ENCODE results near the gene VAMP3. TPM values are rescaled to one million over a fixed set of nuclear protein-coding genes. Genes with fewer than 3 reads are reported as not detected.

Gene VAMP3
- polyA plus RNA-seq, 1 donor from 2014 or later = 20.2 TPM

DNA sequence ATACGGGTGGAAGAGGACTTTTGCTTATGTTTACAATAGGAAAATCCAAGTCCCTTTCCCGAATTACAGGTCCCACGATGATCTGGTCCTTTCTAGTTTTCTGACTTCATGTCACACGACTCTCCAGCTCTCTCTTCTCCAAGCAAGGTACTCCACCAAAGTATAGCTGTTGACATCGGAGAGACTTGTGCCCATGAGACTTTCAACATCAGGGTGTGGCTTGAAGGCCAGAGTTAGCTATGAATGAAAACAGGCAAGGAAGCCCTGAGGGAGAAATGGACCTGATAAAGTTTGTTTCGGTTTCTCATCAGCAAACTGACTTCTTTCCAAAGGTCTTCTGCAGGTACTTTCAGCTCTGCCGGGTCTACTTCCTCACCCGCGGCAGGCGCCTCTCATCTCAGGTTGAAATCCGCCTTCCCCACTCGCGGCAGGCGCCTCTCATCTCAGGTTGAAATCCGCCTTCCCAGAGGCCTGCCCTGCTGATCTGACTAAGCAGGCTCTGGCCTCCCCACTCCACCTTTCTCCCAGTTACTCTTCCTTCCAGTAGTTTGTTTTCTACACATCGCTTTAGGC lies 10.9 kb downstream of the VAMP3 start:
- Histone ChIP-seq H3K27me3 (ENCODE audit: insufficient read depth, low read depth, low read length) (no peaks in the 10 kb centered on the region), H2AFZ (ENCODE audit: low read depth, low read length) (no peak overlapping the region), H3K9me2 (ENCODE audit: insufficient read depth, low read length) (no peaks in the 10 kb centered on the region), H4K20me1 (ENCODE audit: insufficient read depth) (no peaks in the 10 kb centered on the region), H3K79me2 (replicated peaks; ENCODE audit: insufficient read depth, low read length) (no peaks in the 10 kb centered on the region), H3K36me3 (ENCODE audit: insufficient read depth, low read length) (no peaks in the 10 kb centered on the region), H3F3A (ENCODE audit: insufficient read depth, low read length, poor library complexity, severe bottlenecking) (no peaks in the 10 kb centered on the region), H3K27ac (ENCODE audit: low read length) (no peak overlapping the region), H3K4me3 (ENCODE audit: low read length) (no peak overlapping the region), H3K4me2 (ENCODE audit: low read length) (no peak overlapping the region), H3K9me3 (ENCODE audit: low read length) (no peaks in the 10 kb centered on the region), H3K9ac (ENCODE audit: low read length) (no peak overlapping the region)
- TF ChIP-seq EP300 (conservative IDR thresholded peaks at IDR 0.05; ENCODE audit: poor library complexity, severe bottlenecking) (no peak), POLR2AphosphoS5 (IDR thresholded peaks at IDR 0.05) (no peak)

DNA sequence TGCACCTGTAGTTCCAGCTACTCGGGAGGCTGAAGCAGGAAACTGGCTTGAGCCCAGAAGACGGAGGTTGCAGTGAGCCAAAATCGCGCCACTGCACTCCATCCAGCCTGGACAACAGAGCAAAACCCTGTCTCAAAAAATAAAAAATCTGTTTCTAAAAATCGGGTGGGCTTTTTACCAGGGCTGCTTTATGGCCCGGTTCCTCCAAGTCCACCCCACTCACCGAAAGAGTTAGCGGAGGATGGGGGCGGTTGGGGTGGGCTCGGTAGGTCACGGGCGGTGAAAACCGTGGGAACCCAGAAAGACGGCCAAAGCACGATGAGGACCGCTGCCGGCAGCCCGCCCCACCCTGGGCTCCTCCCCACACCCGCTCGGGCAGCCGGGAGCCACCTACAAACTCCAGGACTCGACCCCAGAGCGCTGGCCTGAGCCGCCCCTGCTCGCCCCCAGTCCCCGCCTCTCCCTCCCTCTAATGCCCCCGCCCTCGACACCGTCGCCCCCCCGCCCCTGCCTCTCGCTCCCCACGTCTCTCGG lies 12.1 kb downstream of the VAMP3 start:
- H3K4me3 ChIP-seq (ENCODE audit: low read length) = peak overlapping the region; percentile 63
- H3K4me2 ChIP-seq (ENCODE audit: low read length) = no peak overlapping the region
- no peaks in the 10 kb centered on the region for H3K9me3 ChIP-seq (ENCODE audit: low read length)
- H3K9ac ChIP-seq (ENCODE audit: low read length) = no peak overlapping the region
- H3K27me3 ChIP-seq (ENCODE audit: insufficient read depth, low read depth, low read length) = no peaks in the 10 kb centered on the region
- no peaks in the 10 kb centered on the region for H3K9me2 ChIP-seq (ENCODE audit: insufficient read depth, low read length)
- H3F3A ChIP-seq (ENCODE audit: insufficient read depth, low read length, poor library complexity, severe bottlenecking) = no peaks in the 10 kb centered on the region
- no peaks in the 10 kb centered on the region for H3K36me3 ChIP-seq (ENCODE audit: insufficient read depth, low read length)
- TF ChIP-seq EP300 (conservative IDR thresholded peaks at IDR 0.05; ENCODE audit: poor library complexity, severe bottlenecking) (no peak), SMC3 (conservative IDR thresholded peaks at IDR 0.05; ENCODE audit: poor library complexity) (no peak), EZH2 (IDR thresholded peaks at IDR 0.05; ENCODE audit: borderline replicate concordance, insufficient read depth, low read length, poor library complexity, severe bottlenecking) (no peak)
- no peak overlapping the region for H3K27ac ChIP-seq (ENCODE audit: low read length)
- no peak overlapping the region for H2AFZ ChIP-seq (ENCODE audit: low read depth, low read length)
- no peaks in the 10 kb centered on the region for H4K20me1 ChIP-seq (ENCODE audit: insufficient read depth)
- H3K79me2 ChIP-seq (replicated peaks; ENCODE audit: insufficient read depth, low read length) = no peaks in the 10 kb centered on the region

DNA sequence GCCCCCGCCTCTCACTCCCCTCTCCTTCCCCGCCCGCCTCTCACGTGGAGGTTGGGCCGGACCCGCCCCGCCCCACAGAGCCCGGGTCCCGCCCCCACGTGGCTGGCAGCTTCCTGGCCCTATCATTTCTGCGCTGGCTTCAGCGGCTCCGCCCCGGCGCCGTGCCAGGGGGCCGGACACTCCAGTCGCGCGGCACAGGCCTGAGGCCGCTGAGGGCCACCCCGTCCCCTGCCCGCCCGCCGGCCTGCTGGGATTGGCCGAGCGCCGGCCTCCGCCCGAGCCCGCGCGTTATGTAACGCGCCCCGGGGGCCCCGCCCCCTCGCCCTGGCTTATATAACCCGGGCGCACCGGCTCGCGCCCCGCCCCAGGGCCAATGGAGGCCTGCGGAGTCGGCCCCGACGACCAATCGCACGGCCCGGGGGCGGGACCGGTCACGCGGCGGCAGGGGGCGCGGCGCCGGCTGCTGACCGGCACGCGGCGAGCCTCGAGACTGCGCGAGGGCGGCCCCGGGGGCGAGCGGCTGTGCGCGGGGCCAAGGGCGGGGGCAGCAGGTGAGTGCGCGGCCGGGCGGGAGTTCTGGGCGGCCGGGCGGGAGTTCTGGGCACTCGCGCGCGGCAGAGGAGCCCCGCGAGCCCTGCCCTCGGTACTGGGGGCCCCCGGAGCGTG lies 12.9 kb downstream of the VAMP3 start, which contains the start of gene PER3:
PER3 (plus strand) TSS at position 466 of the 666 bp plus-strand sequence. CDS start 587 bp downstream, outside the sequence.
- Histone ChIP-seq H2AFZ (ENCODE audit: low read depth, low read length) (no peak within 1 kb of the TSS), H4K20me1 (ENCODE audit: insufficient read depth) (no peaks in the 10 kb centered on the region), H3K9ac (ENCODE audit: low read length) (peak within 1 kb of the TSS; percentile 36), H3K9me2 (ENCODE audit: insufficient read depth, low read length) (no peaks in the 10 kb centered on the region), H3K79me2 (replicated peaks; ENCODE audit: insufficient read depth, low read length) (no peaks in the 10 kb centered on the region), H3K9me3 (ENCODE audit: low read length) (no peaks in the 10 kb centered on the region), H3K36me3 (ENCODE audit: insufficient read depth, low read length) (no peaks in the 10 kb centered on the region), H3K4me3 (ENCODE audit: low read length) (peak within 1 kb of the TSS; percentile 63), H3K4me2 (ENCODE audit: low read length) (no peak within 1 kb of the TSS), H3K27ac (ENCODE audit: low read length) (no peak within 1 kb of the TSS), H3F3A (ENCODE audit: insufficient read depth, low read length, poor library complexity, severe bottlenecking) (no peaks in the 10 kb centered on the region), H3K27me3 (ENCODE audit: insufficient read depth, low read depth, low read length) (no peaks in the 10 kb centered on the region)
- TF ChIP-seq MXI1 (conservative IDR thresholded peaks at IDR 0.05; ENCODE audit: poor library complexity, severe bottlenecking) = peak; percentile 78
- TF ChIP-seq, protein P1, sequence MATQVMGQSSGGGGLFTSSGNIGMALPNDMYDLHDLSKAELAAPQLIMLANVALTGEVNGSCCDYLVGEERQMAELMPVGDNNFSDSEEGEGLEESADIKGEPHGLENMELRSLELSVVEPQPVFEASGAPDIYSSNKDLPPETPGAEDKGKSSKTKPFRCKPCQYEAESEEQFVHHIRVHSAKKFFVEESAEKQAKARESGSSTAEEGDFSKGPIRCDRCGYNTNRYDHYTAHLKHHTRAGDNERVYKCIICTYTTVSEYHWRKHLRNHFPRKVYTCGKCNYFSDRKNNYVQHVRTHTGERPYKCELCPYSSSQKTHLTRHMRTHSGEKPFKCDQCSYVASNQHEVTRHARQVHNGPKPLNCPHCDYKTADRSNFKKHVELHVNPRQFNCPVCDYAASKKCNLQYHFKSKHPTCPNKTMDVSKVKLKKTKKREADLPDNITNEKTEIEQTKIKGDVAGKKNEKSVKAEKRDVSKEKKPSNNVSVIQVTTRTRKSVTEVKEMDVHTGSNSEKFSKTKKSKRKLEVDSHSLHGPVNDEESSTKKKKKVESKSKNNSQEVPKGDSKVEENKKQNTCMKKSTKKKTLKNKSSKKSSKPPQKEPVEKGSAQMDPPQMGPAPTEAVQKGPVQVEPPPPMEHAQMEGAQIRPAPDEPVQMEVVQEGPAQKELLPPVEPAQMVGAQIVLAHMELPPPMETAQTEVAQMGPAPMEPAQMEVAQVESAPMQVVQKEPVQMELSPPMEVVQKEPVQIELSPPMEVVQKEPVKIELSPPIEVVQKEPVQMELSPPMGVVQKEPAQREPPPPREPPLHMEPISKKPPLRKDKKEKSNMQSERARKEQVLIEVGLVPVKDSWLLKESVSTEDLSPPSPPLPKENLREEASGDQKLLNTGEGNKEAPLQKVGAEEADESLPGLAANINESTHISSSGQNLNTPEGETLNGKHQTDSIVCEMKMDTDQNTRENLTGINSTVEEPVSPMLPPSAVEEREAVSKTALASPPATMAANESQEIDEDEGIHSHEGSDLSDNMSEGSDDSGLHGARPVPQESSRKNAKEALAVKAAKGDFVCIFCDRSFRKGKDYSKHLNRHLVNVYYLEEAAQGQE (IDR thresholded peaks at IDR 0.05; ENCODE audit: borderline replicate concordance) = no peak
- TF ChIP-seq POLR2AphosphoS5 (IDR thresholded peaks at IDR 0.05) = peak; percentile 6
- TF ChIP-seq EP300 (conservative IDR thresholded peaks at IDR 0.05; ENCODE audit: poor library complexity, severe bottlenecking) = peak; percentile 33

Measured in neural cell (in vitro differentiated cells).